Neural crest cell (in vitro differentiated cells): Measurements from ENCODE around the gene SEC14L3. TPM values are rescaled to one million over a fixed set of nuclear protein-coding genes. Genes with fewer than 3 reads are reported as not detected.

ENCODE experiments used
- DNase-seq: peaks from one replicate; pipeline ENCODE4 v3.0.0; 2021; ENCODE audit warnings: low read depth, mixed read lengths, low spot score
- H3K27ac Mint-ChIP-seq: one replicate; pipeline ENCODE4 v1.8.0; 2021; ENCODE audit warnings: mild to moderate bottlenecking, mixed read lengths; ENCODE audit not compliant: unreplicated experiment
- H3K27me3 Mint-ChIP-seq: 2 replicates; pipeline ENCODE4 v1.8.0; 2021; ENCODE audit warnings: low read depth, mild to moderate bottlenecking, mixed read lengths
- H3K36me3 Mint-ChIP-seq: 2 replicates; pipeline ENCODE4 v1.8.0; 2021; ENCODE audit warnings: low read depth, mild to moderate bottlenecking, mixed read lengths
- H3K4me1 Mint-ChIP-seq: 2 replicates; pipeline ENCODE4 v1.8.0; 2021; ENCODE audit warnings: mixed read lengths
- H3K4me3 Mint-ChIP-seq: one replicate; pipeline ENCODE4 v1.8.0; 2021; ENCODE audit warnings: mild to moderate bottlenecking, mixed read lengths
- H3K9me3 Mint-ChIP-seq: 2 replicates; pipeline ENCODE4 v1.8.0; 2021; ENCODE audit warnings: mixed read lengths
- CTCF ChIP-seq: fragments of 200-600 bp; sonication (generic); conservative IDR thresholded peaks from 2 replicates; pipeline ENCODE4 v1.5.0; 2021; ENCODE audit warnings: antibody characterized with exemption, mild to moderate bottlenecking
- total RNA-seq: library from RNA; stranded (reverse); gene quantifications from 2 replicates; pipeline ENCODE4 v1.2.1, GENCODE V29; 2021

Gene SEC14L3
- total RNA-seq, 1 donor from 2014 or later = not detected

- H3K36me3 Mint-ChIP-seq = no peaks in the 10 kb centered on the region
Observed at GRCh38 chr22:30479981-30480380, 8.2 kb upstream of the SEC14L3 start.

GRCh38 chr22:30474683-30475424 lies 3.0 kb upstream of the SEC14L3 start:
- no peaks in the 10 kb centered on the region for H3K4me1 Mint-ChIP-seq
- H3K4me3 Mint-ChIP-seq = no peak overlapping the region
- no peak for TF ChIP-seq CTCF
- no peak for DNase-seq
- peaks cover 21% of the 10 kb centered on the region for H3K27me3 Mint-ChIP-seq
- H3K36me3 Mint-ChIP-seq = no peaks in the 10 kb centered on the region
- no peak overlapping the region for H3K27ac Mint-ChIP-seq
- no peaks in the 10 kb centered on the region for H3K9me3 Mint-ChIP-seq

More at GRCh38 chr22:30479981-30480380, 8.2 kb upstream of the SEC14L3 start:
- H3K27ac Mint-ChIP-seq = no peak overlapping the region
- no peak overlapping the region for H3K4me3 Mint-ChIP-seq
- H3K9me3 Mint-ChIP-seq = peaks cover 3% of the 10 kb centered on the region
- H3K27me3 Mint-ChIP-seq = peaks cover 2% of the 10 kb centered on the region
- H3K4me1 Mint-ChIP-seq = no peaks in the 10 kb centered on the region
- DNase-seq = no peak
- no peak for TF ChIP-seq CTCF

- no peaks in the 10 kb centered on the region for H3K36me3 Mint-ChIP-seq
Observed at GRCh38 chr22:30474121-30474520, 2.3 kb upstream of the SEC14L3 start.

GRCh38 chr22:30472994-30473720 lies 1.3 kb upstream of the SEC14L3 start:
- no peak overlapping the region for H3K4me3 Mint-ChIP-seq
- H3K36me3 Mint-ChIP-seq = no peaks in the 10 kb centered on the region
- no peak for TF ChIP-seq CTCF
- no peaks in the 10 kb centered on the region for H3K4me1 Mint-ChIP-seq
- no peaks in the 10 kb centered on the region for H3K9me3 Mint-ChIP-seq
- DNase-seq = no peak
- H3K27me3 Mint-ChIP-seq = peaks cover 22% of the 10 kb centered on the region
- no peak overlapping the region for H3K27ac Mint-ChIP-seq

More at GRCh38 chr22:30474121-30474520, 2.3 kb upstream of the SEC14L3 start:
- H3K27me3 Mint-ChIP-seq = peaks cover 20% of the 10 kb centered on the region
- DNase-seq = no peak
- H3K4me3 Mint-ChIP-seq = no peak overlapping the region
- H3K9me3 Mint-ChIP-seq = no peaks in the 10 kb centered on the region
- no peaks in the 10 kb centered on the region for H3K4me1 Mint-ChIP-seq
- no peak for TF ChIP-seq CTCF
- no peak overlapping the region for H3K27ac Mint-ChIP-seq

- Mint-ChIP-seq H3K27ac (no peak overlapping the region), H3K27me3 (peaks cover 26% of the 10 kb centered on the region), H3K4me1 (no peaks in the 10 kb centered on the region), H3K36me3 (no peaks in the 10 kb centered on the region), H3K4me3 (no peak overlapping the region), H3K9me3 (no peaks in the 10 kb centered on the region)
- no peak for DNase-seq
- no peak for TF ChIP-seq CTCF
Observed at GRCh38 chr22:30470655-30471054, 1.2 kb downstream of the SEC14L3 start.
